ENCODE results near the gene LAMB1.

LAMB1 gene

DNA sequence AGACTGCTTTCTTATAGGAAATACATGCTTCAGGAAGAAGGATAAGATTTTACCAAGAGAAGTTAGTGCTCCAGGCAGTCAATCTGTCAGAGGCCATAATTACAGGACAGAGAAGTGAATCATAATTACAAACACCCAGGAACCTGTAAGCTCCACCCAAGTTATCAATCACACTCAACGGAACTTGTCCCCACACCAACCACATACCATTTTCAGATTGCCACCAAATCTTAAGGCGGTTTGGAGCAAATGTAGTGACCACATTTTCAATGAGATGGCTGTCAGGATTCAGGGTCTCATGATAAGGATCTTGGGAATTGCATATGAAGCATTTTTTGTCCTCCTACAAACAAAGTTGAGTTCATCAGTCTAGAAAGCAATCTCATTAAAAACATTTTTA is 4.8 kb downstream of the LAMB1 start:
- no peak for DNase-seq

- peak; percentile 69 for DNase-seq
Observed at GRCh38 chr7:107996072-107996882, 6.7 kb downstream of the LAMB1 start.

GRCh38 chr7:107995184-107996071 is 7.5 kb downstream of the LAMB1 start:
- peak; percentile 96 for DNase-seq

GRCh38 chr7:107994421-107995030 is 8.4 kb downstream of the LAMB1 start:
- no peak for DNase-seq

- DNase-seq = no peak
Observed at GRCh38 chr7:107993891-107994291, 9.1 kb downstream of the LAMB1 start.

- DNase-seq = peak; percentile 89
Observed at GRCh38 chr7:107989618-107990373, 13.2 kb downstream of the LAMB1 start.

GRCh38 chr7:107982918-107983389 is 20.0 kb downstream of the LAMB1 start:
- peak; percentile 29 for DNase-seq

DNA sequence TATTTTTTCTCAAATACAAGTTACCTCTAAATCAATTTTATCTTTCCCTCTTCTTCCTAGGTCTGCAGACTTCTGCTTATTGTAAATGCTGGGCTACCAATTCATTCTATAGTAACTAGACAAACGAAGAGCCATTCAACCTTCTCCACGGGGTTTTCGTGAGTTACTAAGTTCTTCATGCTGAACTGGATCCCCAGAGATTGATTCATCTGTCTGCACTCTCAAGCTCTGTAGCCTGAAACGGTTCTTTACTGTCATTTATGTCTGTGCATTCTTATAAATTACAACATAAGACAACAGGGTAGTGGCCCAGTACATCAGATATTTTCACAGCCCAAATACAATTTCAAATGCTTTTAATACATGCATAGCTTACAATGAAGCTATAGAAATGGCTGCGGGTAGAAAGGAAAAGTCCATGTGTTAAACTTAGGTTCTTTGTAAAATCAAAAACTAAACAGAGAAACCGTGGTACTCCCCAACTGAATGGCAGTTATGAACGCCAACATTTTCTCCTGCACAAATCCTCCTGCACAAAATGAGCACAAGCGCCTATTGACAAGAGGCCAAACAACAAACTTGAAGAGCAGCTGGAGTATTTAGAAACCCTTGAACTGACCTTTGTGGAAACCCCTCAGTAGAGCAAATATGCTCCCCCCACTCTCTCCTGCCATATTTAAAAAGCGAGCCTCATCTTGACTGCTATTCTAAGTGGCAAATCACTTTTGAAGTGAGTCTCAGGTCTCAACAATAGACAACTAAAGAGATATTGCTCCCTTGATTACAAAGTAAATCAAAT is 20.7 kb downstream of the LAMB1 start:
- DNase-seq = no peak

DNA sequence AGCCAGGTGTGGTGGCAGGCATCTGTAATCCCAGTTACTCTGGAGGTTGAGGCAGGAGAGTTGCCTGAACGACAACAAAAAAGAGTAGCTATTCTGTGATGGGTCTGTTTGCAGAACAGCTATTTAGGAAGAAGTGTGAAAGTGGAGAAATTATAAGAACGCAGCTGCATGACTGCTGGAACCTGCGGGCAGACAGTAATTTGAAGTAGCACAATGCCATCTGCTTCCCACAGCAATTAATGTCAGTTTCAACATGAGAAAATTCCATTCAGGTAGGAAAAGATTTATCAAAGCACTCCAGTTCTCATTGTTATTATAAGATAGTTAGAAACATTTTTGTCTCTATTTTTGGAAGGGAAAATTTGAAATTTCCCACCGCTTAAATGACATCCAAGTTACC is 21.5 kb downstream of the LAMB1 start:
- DNase-seq = no peak

DNA sequence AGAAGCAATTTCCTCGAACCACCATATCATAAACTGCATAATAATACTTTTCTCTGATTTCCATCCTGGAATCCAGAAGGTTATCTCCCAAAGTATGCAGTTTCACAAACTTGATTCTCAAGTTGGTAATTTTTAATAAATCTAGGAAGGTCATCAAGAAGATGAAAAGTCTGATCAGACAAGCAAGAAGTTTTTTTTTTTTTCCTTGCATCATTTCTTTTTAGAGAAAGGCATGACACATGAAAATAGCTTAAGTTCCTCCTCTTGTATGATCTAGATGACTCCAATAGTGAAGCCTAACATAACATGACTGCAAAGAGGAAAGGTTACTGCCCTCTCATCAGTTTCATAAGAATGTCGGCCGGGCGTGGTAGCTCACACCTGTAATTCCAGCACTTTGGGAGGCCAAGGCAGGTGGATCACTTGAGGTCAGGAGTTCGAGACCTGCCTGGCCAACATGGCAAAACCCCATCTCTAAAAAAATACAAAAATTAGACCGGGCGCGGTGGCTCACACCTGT is 22.2 kb downstream of the LAMB1 start:
- no peak for DNase-seq

GRCh38 chr7:107980171-107980570 is 22.8 kb downstream of the LAMB1 start:
- DNase-seq = no peak

DNA sequence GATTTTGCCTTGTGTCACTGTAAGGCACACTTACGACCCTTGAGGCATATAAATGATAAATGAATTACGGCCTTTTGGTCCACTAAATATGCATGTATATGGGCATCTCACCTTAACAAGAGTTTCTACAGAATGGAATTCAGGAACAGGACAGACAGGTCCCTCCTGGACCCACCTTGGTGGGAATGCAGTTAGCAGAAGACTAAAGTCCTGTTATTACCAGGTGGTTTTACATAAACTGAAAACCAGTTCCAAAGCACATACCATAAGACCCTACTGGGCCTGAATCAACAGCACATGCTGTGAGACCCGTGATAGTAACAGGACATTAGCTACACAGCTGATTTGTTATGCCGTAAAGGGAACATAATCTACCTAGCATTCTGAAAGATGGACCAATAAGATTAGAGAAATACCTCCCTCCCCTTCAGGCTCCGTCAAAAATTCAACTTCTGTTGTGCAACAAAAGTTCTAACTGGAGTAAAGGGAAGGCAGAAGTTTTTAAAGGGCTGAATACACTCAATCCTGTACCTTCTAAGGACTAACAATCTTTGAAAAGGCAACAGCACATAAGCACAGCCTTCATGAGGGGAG is 24.0 kb downstream of the LAMB1 start:
- no peak for DNase-seq

- no peak for DNase-seq
Observed at GRCh38 chr7:107977048-107977447, 25.9 kb downstream of the LAMB1 start.

DNA sequence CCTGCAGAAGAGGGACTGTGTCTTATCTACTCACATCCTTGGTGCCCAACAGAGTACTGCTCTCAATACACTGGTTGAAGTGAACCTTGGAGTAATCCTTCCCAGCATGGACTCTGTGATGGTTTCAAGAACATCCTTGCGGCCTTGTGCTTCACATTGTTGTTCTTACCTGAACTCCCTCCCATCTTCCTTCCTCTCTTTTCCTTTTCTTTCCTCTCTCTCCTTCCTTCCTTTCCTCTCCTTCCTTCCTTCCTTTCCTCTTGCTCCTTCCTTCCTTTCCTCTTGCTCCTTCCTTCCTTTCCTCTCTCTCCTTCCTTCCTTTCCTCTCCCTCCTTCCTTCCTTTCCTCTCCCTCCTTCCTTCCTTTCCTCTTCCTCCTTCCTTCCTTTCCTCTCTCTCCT is 26.3 kb downstream of the LAMB1 start:
- DNase-seq = no peak

DNA sequence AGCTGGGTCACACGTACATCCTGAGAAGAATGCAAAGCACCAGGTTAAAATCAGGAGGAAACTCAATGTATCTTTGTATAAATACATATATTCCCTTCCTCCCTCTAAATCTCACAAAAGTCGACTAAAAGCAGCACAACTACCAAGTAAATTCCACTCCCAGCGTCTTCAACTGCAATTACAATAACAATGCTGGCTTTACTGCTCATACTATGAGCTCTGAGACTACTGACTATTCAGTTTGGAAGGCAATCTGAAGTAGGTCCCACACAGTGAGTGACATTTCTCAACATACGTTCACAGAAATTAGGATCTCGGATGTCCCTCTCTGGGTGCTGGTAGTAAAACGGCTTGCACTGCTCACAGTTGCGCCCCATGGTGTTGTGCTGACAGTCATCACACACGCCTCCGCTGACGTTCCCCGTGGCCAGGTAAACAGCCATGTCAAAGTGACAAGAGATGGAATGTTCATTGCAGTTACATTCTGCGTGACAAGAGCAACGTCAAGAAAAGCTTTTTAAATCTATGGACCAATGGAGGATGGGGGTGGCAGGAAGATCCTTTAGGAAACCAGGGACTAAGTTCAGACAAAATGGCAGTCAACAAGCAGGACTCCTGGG is 27.5 kb downstream of the LAMB1 start:
- no peak for DNase-seq

GRCh38 chr7:107973861-107974260 is 29.1 kb downstream of the LAMB1 start:
- no peak for DNase-seq

DNA sequence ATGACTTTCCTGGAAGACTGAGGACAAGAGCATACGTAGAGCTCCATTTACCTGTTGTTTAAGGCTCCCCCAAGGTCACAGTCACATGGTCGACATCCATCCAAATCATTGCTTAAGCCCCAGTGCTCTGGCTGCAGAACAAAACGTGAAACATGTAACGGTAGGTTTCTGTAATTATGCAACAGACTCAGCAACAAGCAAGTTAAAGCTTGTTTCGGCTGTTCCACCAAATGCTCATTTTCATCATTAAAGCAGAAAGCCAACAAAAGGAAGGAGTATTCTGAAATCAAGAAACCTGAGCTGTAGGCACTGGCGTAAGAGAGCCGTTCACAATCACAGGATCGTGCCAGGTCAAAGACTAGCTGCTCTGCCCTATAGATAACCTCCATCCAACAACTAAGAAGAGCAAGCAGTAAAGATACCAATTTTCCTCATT is 30.0 kb downstream of the LAMB1 start:
- DNase-seq = no peak

DNA sequence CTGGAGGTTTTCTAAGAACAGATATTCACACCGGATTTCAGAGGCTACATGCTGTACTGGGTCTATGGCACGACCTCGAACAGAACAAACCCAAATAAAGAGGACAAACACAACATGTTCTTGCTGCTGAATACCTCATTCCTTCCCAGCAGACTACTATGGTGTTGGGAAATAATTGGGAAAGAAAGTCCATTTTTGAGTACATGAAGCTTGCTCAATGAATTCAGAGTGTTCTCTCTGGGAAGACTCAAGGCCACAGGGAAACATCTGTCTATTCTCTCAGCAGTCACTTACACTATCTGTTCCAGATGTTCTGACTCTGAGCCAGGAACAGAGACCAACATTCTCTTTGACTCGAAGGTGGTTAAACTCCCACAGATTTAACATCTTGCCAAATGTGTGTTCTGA is 30.9 kb downstream of the LAMB1 start:
- DNase-seq = peak; percentile 73

DNA sequence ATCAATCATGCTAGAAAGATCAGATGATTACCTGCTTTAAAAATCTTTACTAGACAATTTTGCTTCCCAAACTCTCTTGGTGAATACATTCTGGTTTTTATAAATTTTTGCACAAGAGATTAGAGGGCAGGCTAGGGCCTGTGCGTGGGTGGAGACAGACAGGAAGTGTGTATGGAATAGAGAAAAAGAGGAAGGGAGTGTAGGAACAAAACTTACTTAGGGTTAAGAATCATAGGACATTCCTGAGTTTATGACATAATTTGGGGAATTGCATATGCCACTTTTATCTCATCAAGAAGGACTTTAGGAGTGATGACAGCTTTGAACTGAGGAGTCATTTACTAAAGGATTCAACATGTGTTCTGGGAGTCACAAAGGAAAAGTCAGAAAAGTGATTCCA is 31.3 kb downstream of the LAMB1 start:
- DNase-seq = peak; percentile 64

DNA sequence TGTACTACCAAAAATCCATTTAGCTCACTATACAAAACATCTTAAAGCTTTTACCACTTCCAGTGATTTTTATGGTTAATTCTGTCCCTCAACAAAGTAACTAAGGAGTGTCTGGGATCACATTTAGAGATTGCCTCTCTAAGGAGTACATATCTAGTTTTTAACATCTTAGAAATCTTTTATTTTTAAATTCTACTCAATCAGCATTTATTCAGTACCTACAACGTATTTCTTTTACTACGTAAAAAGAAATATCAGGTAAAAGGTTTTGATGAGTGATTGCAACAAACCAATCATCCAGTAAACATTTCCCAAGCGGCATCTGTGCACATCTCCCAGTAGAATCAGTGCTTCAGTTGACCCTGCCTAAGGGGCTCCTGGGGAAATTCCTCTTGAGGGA is 31.9 kb downstream of the LAMB1 start:
- no peak for DNase-seq
